NCI-H1930 (cell line): ENCODE results near the gene MT1G.
"Not testable (repeated sequence)": the region's sequence is repeated elsewhere in the genome, so short reads cannot be mapped to it uniquely, and the experiment has no call there.

Source experiments
- DNase-seq, 2 experiments: peaks; one replicate each; lab custom pipeline; 2025; lab: John Stamatoyannopoulos, UW

The MT1G gene

DNA sequence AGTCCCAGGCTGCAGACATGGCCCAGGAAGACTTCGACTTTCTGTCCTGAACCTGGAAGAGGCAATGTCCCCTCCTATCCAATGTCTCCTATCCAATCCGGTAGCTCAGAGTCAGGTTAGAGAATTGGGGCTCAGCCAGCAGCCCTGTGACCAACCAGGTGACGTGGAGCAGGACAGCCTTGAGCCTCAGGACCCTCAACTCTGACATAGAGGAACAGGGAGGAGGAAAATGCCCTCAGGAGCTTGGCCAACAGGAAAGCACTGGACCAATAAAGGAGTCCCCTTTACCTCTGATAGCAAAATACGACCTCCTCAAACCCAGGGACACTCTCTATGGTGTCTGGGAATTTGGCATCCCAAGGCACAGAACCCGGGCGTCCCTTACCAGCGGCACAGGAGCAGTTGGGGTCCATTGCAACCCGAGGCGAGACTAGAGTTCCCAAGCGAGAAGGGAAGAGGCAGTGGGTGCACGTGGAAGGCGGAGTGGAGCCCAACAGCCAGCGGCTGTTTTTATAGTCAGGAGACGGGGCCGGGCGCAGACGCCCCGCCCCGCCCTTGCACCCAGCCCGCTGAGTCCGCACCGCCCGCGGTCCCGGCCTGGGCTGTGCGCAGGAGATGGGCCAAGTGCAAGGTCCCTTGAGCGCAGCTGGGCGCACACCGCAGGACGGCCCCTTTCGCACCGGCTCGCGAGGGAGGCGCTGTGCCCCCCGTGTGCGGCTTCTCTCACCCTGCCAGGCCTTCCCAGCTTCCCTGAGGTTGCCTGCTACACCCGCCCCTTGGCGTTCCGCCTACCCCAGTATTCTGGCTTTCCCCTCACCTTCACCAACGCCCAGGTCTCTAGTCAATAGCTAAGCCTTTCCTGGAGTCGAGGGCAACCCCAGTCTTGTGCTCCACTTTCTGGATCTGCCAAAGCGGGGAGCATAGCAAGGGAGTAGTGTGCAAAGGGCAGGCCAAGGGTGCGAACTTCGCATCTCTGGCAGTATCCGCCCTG lies at the start of gene MT1G:
MT1G (minus strand) TSS at position 485 of the 991 bp plus-strand sequence; CDS start at position 413, 72 bp downstream.
- DNase-seq, result no peak

DNA sequence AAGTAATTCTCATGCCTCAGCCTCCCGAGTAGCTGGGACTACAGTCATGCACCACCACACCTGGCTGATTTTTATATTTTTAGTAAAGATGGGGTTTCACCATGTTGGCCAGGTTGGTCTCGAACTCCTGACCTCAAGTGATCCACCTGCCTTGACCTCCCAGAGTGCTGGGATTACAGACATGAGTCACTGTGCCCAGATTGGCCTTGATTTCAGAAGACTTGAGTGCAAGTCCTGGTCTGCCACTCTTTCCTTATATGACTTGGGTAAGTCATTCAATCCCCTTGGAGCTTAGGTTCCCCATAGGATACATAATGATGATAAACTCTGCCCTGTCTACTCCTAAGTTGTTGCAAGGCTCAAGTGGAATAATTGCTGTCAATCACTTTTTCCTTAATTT lies 49.7 kb upstream of the MT1G start:
- DNase-seq, result not testable (repeated sequence)

DNA sequence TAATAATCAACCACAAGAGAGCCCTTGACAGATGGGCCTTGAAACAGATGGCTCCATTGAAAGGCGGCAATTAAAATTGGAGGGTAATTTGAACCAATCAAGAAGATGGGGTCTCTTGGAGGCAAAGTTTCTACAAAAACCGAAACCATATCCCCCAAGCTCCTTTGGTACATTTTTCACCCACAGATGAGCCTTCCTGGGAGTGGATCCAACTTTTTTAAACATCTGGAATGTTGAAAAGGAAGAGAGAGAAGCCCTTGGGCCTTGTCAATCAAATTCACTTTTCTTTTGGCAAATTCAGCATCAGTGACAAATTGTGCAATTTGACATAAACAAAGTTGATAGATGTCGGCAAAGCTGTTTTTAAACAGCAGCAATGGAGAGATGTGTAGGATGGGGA lies 48.9 kb upstream of the MT1G start:
- no peak for DNase-seq

DNA sequence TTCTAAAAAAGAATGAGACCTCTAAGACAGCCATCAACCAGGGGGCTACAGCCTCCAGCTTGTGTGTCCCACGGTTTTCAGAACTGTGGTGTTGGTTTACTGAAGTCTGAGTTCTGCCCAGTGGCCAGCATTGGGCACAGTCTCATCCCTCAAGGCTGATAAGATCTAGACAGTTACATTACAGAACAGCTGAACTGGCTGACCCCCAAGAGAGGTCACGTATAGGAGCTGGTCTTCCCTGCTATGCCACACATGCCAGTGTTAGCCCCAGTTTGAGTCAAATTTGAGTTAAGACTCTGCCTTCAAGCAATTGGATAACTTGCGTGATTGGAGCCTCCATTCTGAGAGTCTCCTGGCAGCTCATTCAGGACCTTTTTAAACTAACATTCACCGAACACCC lies 47.3 kb upstream of the MT1G start:
- DNase-seq, result no peak

DNA sequence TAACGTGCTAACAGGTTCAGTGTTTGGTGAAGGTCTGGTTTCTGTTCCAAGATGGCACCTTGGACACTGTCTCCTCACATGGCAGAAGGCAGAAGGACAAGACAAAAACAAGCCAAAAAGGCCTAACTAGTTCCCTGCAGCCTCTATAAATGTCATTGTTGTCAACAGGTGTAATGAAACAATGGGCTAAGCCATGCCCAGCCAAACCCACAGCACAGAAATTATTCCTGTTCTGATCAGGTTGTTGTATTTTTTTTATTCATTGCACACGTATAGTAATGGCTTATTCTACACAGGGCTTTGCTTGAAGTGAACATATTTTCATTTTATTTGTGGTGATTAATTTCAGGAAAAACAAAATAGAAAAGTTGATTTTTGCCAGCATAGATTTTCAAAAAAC lies 45.9 kb upstream of the MT1G start:
- DNase-seq, result no peak

DNA sequence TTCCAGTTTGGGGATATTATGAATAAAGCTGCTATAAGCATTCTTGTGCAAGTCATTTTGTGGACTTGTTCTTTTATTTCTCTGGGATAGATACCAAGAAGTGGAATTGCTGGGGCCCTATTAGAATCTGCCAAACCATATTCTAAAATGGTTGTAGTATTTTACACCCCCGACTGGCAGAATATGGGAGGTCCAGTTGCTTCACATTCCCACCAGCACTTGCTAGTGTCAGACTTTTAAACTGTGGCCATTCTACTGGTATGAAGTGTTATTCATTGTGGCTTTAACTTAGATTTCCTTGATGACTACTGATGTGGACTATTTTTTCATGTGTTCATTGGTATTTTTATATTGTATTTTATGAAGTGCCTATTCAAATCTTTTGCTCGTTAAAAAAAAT lies 44.0 kb upstream of the MT1G start:
- no peak for DNase-seq

DNA sequence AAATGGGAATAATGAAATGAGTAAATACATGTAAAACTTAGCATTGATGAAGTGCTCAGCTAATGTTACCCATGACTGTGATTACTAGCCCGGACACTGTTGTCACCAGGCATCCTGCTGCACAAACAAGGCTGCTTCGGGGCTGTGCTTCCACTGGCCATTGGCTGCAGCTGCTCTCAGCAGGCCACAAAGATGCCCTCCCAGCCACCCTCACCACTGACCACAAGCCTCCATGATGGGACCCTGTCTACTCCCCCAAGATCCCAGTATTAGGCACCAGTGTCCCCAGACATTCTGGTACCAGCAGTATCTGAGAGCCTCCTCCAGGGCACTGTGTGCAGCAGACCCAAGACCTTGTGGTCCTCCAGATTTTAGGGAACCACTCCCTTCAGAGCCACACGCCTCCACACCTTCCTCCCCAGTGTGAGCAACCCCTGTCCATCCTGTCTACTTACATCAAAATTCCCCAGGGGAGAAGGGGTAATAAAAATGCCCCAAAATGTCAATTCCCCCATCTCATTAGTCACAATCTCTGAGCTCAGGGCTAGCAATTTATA lies 42.4 kb upstream of the MT1G start:
- DNase-seq, result no peak

DNA sequence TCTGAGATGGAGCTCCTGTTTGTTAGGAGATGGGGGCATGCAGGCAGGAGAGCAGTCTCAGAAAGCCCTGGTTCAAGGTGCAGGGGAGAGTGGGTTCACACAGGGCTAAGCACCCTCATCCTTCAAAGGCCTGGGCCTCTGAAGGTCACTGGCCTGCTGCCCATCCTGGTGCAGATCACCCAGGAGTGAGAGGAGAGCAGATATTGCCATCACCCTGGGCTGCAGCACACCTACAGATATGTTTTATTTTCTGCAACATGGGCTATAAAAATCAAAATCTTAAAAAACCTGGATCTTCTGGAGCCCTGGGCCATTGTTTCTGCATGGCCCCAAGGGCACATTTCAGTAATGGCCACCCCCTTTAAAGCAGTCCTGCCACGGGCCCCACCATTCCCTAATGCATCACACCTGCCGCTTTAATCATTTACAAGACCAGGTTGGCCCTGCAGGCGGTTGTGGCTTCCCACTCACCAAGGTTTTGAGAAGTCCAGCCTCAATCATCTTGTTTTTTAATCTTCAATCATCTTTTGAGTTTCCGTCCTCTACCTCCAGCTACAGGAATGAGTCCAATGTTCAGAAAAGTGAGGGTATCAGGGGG lies 41.7 kb upstream of the MT1G start:
- no peak for DNase-seq

DNA sequence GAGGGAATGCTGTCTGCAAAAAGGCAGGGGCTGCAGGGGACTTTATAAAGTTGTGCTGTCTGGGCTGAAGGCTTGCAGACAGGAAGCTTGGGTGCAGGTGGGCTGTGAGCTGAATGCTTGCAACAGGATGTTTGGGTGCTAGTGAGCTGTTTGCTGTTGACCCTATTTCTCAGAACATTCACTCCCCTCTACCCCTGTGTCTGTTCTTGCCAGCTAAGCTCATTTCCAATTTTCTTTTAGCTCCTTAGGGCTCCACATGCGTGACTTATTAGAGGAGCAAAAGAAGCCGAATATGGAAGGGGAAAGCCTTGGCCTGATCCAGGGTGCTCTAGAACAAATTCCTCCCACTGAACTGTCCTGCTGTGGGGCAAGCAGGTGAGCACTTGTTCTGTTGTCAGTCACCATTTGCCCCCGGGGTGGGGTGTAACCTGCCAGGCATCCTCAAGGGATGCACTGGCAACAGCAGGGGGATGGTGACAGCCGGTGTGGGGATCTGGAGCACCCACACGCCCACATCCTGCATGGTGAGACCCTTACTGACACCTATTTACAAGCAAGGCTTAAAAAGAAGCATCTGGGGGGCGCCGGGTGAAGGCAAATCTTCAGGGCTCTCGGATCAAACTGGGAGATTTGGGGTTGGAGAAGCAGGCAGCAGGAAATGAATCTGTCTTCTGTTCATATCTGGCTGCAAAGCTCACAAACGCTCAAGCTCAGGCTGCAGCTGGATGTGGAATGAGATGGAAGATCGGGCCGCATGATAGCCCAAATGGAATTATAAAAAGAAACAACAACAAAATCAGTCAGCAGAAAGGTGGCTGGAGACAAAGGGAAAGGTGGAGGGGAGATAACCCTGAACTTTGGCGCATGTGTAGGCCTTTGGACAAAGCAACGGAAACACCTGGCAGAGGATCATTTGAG lies 40.9 kb upstream of the MT1G start:
- DNase-seq, result no peak

DNA sequence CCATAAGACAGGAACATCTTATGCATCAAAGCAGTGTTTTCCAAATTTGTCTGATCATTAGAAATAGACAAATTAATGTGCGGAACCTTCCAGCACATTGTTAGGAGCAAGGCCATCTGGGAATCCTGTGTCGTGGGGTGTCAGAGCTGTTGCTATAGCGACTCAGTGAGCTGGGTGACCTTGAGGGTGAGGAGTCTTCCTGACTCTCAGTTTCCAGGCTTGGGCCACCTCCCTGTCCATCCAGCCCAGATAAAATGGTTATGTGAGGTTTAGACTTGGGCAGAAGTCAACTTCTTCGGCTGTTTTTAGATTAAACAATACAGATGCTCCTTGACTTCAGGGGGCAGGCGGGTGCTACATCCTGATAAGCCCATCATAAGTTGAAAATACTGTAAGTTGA lies 35.0 kb upstream of the MT1G start:
- no peak for DNase-seq

DNA sequence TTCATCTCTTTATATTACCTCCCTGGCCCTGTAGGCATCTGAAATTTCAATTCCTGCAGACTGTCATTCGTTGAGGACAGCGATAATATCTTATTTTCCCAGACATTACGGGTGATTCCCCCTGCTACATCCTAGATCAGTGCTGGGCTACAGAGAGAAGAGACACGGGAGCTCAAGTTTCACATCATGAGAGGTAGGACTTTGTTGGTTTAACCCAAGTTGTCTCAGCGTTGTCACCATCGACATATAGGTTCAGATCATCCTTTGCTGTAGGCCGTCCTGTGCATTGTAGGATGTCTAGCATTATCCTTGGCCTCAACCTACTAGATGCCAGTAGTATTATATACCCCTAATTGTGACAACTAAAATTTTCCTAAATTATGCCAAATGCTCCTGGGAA lies 33.7 kb upstream of the MT1G start:
- no peak for DNase-seq

DNA sequence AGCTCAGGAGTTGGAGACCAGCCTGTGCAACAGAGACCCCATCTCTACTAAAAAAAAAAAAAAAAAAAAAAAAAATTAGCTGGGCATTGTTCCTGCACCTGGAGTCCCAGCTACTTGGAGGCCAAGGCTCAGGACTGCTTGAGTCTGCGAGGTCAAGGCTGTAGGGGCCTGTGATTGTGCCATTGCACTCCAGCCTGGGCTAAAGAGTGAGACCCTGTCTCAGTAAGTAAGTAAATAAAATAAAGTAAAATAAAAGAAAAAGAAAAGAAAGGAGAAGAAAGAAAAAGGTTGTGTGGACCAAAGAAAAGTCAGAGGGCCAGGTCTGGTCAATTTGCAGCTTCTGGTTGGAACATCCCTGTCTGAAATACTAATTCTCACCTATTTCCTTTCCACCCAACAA lies 32.8 kb upstream of the MT1G start:
- DNase-seq, result no peak

DNA sequence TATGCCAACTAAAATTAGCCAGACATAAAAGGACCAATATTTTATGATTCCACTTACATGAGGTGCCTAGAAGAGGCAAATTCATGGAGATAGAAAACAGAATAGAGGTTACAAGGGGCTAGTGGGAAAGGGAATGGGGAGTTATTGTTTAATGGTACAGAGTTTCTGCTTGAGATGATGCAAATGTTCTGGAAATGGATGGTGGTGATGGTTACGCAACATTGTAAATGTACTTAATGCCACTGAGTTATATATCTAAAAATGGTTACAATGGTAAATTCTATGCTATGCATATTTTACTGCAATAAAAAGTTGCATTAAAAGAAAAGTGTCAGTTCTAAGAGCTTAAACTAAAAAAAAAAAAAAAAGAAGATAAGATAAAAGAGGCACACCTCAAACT lies 32.3 kb upstream of the MT1G start:
- no peak for DNase-seq

DNA sequence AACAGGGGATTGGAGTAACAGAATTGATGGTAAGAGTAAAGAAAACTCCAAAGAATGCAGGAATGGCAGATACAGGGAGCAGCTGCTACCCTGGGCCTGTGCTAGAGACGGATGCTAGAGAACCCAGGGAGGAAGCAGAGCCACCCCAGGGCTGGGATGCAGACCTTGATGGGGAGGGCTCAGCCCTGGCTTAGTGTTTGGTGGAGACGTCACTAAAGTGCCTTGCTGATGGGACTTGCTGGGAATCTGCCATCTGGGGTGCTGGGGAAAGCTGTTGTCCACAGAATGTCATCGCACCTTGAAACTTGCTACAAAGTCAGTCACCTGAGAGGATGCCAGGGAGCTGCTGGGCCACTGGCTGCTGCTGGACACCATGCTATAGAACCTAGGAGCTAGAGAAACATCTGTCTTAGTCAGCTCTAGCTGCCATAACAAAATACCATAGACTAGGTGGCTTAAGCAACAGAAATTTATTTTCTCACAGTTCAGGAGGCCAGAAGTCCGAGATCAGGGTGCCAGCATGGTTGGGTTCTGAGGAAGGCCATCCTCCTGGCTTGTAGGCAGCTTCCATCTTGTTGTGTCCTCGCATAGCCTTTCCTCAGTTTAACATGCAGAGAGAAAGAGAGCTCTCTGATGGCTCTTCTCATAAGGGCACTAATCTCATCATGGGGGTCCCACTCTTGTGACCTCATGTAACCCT lies 29.7 kb upstream of the MT1G start:
- no peak for DNase-seq

DNA sequence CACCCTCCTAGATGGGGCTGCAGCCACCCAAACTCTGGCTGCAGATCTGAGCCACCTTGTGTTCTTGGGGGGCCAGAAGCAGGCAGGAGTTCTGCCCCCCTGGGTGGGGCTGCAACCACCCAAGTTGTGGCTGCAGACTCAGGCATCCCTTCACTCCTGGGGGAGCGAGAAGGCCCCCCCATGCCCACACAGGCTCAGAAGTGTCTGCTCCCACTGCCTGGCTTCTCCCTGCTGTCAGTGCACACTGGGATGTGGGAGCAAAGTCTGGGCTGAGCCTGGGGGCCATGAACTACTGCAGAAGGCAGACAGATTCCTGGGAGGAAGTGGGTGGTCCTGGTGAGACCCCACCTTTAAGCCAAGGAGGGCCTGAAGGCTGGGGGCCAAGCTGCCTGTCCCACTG lies 27.4 kb upstream of the MT1G start:
- DNase-seq, result no peak

DNA sequence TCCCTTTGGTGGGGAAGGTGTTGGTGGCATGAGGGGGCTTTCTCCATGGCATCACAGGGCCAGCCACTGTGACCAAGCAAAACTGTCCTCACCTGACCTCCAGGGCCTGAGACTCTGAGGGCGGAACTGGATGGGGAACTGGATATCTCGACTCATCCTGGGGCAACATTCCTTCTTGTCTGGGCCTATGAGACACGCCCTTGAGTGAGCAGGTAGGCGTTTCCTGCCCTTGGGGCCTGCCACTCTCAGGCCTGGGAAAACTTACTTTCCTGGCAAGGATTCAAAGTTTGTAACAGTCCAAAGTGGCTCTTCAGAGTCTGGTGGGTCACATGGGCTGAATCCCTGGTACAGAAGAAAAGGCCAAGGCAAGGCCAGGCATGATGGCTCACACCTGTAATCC lies 24.0 kb upstream of the MT1G start:
- no peak for DNase-seq

DNA sequence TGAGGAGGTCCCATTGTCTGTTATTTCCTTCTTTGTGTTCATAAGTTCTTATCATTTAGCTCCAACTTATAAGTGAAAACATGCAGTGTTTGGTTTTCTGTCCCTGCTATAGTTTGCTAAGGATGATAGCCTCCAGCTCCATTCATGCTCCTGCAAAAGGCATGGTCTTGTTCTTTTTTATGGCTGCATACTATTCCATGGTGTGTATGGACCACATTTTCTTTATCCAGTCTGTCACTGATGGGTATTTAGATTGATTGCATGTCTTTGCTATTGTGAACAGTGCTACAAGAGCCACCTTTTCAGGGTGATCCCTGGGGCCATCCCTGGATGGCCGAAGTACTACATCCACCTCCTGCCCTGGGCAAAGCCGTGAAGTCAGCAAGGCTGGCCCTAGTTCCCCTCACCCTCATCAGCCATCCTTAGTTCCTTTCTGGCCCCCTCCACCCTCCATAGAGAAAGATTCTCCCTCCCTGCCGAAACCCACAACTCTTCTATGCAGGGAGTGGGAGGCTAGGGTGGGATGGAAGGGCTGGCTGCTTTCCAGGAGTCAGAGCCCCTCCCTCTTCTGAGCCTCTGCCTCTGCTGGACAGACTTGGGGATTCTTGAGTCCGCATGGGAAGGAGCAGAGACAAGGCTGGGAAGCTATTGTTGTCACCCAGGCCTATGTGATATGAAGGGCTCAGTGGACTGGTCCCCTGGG lies 22.7 kb upstream of the MT1G start:
- DNase-seq, result no peak

DNA sequence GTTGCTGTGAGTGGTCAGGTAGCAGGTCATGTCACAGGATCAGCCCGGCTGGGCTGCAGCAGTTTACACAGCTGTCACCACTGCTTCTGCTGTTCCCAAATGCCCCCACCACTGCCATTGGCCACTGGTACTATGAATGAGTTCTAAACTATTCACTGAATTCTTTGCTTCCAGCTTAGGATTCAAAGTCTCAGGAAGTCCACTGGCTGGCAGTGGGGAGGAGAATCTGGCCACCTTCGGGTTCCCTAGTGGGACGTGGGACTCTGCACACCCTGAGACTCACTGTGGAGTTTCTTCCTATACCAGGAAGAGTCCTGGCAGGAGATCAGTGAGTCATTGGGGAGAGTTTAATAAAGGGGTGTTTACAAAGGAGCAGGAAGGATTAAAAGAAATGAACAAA lies 21.3 kb upstream of the MT1G start:
- DNase-seq, result no peak

DNA sequence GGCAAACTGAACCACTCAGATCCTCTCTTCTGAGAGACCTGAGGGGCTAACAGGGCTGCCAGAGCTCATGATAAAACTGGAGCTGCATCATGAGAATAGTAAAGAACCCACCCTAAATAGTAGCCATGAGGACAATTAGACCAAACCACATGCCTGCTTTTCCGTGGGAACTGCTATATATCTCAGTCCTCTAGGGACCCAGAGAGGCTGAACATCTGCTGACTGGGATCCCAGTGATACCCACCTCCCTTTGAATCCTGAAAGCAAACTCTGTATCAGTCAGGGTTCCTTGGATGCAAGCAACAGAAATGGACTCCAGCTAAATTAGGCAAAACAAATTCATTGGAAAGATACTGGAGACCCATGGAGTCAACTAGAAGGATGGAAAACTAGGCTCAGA lies 20.9 kb upstream of the MT1G start:
- no peak for DNase-seq

DNA sequence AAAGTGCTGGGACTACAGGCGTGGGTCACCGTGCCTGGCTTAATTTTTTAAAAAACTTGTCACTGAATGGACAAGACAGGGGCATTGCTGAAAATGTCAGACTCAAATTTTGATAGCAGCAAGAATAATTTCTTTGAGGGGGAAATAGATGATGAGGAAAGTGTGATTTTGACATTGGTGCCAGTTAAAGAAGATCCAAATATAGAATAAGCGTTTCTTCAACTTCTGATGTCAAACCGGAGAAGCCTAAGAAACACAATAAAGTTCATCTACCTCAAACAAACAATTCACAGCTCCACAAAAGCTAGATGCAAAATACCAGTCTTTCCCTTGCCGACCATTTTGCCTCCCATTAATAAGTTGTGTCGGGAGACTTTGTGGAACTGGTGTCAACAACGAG lies 18.9 kb upstream of the MT1G start:
- DNase-seq, result no peak
